ENCODE measurements around the gene KCTD2.

Gene KCTD2

GRCh38 chr17:75078284-75079022, 31.4 kb downstream of the KCTD2 start:
- no peak for DNase-seq

GRCh38 chr17:75079023-75079373, 32.0 kb downstream of the KCTD2 start:
- no peak for DNase-seq

- DNase-seq: no peak
These were observed 34.9 kb downstream of the KCTD2 start for GRCh38 chr17:75081611-75082540.

- no peak for DNase-seq
These were observed 35.7 kb downstream of the KCTD2 start for GRCh38 chr17:75082683-75083082.

GRCh38 chr17:75084039-75084660, 37.1 kb downstream of the KCTD2 start:
- DNase-seq: peak; percentile 66

- DNase-seq: no peak
These were observed 39.6 kb downstream of the KCTD2 start for GRCh38 chr17:75086496-75087181.

- no peak for DNase-seq
These were observed 40.1 kb downstream of the KCTD2 start for GRCh38 chr17:75087182-75087557.

- peak; percentile 88 for DNase-seq
These were observed 40.8 kb downstream of the KCTD2 start, which contains the start of gene SLC16A5 for GRCh38 chr17:75087558-75088453. TSS of gene SLC16A5 (plus strand) at chr17:75087954. CDS start at chr17:75093637, 5,683 bp downstream.

GRCh38 chr17:75088465-75089417, 41.7 kb downstream of the KCTD2 start:
- no peak for DNase-seq

GRCh38 chr17:75090871-75091854, 44.1 kb downstream of the KCTD2 start:
- DNase-seq: peak; percentile 31

- DNase-seq: no peak
These were observed 44.9 kb downstream of the KCTD2 start for GRCh38 chr17:75091855-75092327.

GRCh38 chr17:75093548-75094158, 46.6 kb downstream of the KCTD2 start:
- no peak for DNase-seq

- no peak for DNase-seq
These were observed 47.9 kb downstream of the KCTD2 start for GRCh38 chr17:75094871-75095399.

- DNase-seq: peak; percentile 33
These were observed 49.1 kb downstream of the KCTD2 start for GRCh38 chr17:75096082-75096625.

GRCh38 chr17:75097865-75098264, 50.8 kb downstream of the KCTD2 start:
- DNase-seq: no peak

- DNase-seq: no peak
These were observed 51.8 kb downstream of the KCTD2 start for GRCh38 chr17:75098861-75099260.

GRCh38 chr17:75099881-75100595, 53.0 kb downstream of the KCTD2 start:
- DNase-seq: no peak
